K562 (cell line): ENCODE measurements around the gene ELFN2. TPM values are rescaled to one million over a fixed set of nuclear protein-coding genes. Genes with fewer than 3 reads are reported as not detected.

Source experiments
- ATAC-seq: fragments of 200-7000 bp; cut with Tn5 transposase; 3 replicates; pipeline ENCODE4 v1.9.1; 2020; ENCODE audit warnings: moderate library complexity
- BruUV-seq: library from RNA; stranded (reverse); fragments of 400-500 nt; replicated peaks from 2 replicates; lab custom pipeline; 2021; lab: Mats Ljungman, UMichigan
- CTCF ChIA-PET: fragments of 300-600 bp; formaldehyde crosslinking; extraction: SDS; loops from one replicate; lab custom pipeline; 2021; ENCODE audit warnings: low intra/inter-chr PET ratio; lab: Yijun Ruan, JAX
- POLR2A ChIA-PET: fragments of 300-600, 350-650 bp; sonication (Branson Sonifier 250); formaldehyde crosslinking; extraction: SDS; loops from one replicate; lab custom pipeline; 2021; ENCODE audit warnings: antibody characterized with exemption, inconsistent platforms; lab: Yijun Ruan, JAX
- DNase-seq, 4 experiments: peaks; one replicate each; pipeline versions ENCODE4 v3.0.0 to v3.0.0-alpha.2; 2011 to 2018; ENCODE audit warnings: low spot score in 3 of 4, mixed read lengths in 3 of 4; ENCODE audit errors: extremely low read depth in 1 of 4
- FAIRE-seq: peaks from 2 replicates; lab custom pipeline; 2011; peaks lifted over from hg19 to GRCh38; lab: Jason Lieb, UNC
- H2AFZ ChIP-seq: 2 replicates; pipeline ENCODE4 v1.6.0; 2011; ENCODE audit warnings: low read depth, low read length, control low read depth, inconsistent platforms
- H3K27ac ChIP-seq: fragments of 200-600 bp; 3 replicates; pipeline ENCODE4 v1.8.0; 2011; ENCODE audit warnings: low read depth, mild to moderate bottlenecking, control low read depth, inconsistent platforms, low read length, moderate library complexity, mixed read lengths; ENCODE audit errors: extremely low read depth
- H3K27me3 ChIP-seq, 2 experiments: fragments of 300-600 bp in 1 of 2; 2 replicates in 1 of 2; 3 replicates in 1 of 2; pipeline versions ENCODE4 v1.6.0 to v1.8.0; 2011; ENCODE audit warnings: inconsistent platforms in 2 of 2, low read length in 2 of 2, mild to moderate bottlenecking in 1 of 2, mixed read lengths in 1 of 2, moderate library complexity in 1 of 2; ENCODE audit not compliant: control insufficient read depth in 2 of 2, insufficient read depth in 2 of 2
- H3K36me3 ChIP-seq: fragments of 300-600 bp; 3 replicates; pipeline ENCODE4 v1.8.0; 2011; ENCODE audit warnings: mild to moderate bottlenecking, low read length, inconsistent platforms; ENCODE audit not compliant: control insufficient read depth, insufficient read depth
- H3K4me1 ChIP-seq, 2 experiments: fragments of 200-600 bp in 1 of 2; replicated peaks in 1 of 2; 2 replicates in 1 of 2; 3 replicates in 1 of 2; pipeline versions ENCODE4 v1.5.1 to v1.8.0; 2011; ENCODE audit warnings: inconsistent platforms in 2 of 2, low read length in 2 of 2, mild to moderate bottlenecking in 1 of 2, mixed read lengths in 1 of 2, moderate library complexity in 1 of 2; ENCODE audit not compliant: control insufficient read depth in 2 of 2, insufficient read depth in 2 of 2
- H3K4me2 ChIP-seq: 2 replicates; pipeline ENCODE4 v1.6.1; 2011; ENCODE audit warnings: low read length, control low read depth, inconsistent platforms, mixed read lengths; ENCODE audit not compliant: insufficient read depth
- H3K4me3 ChIP-seq: fragments of 200-600 bp; sonication (generic), shearing (Covaris generic); 2 replicates; pipeline ENCODE4 v1.5.1; 2016; ENCODE audit warnings: control low read depth, inconsistent platforms
- H3K79me2 ChIP-seq: fragments of 200-600 bp; 3 replicates; pipeline ENCODE4 v1.8.0; 2011; ENCODE audit warnings: low read length, inconsistent platforms; ENCODE audit not compliant: control insufficient read depth, insufficient read depth
- H3K9ac ChIP-seq, 2 experiments: 2 replicates each; pipeline versions ENCODE4 v1.6.0 to v1.6.1; 2011; ENCODE audit warnings: low read depth in 2 of 2, low read length in 2 of 2, control low read depth in 1 of 2, inconsistent platforms in 1 of 2, mild to moderate bottlenecking in 1 of 2, mixed read lengths in 1 of 2; ENCODE audit not compliant: insufficient read depth in 1 of 2
- H3K9me1 ChIP-seq: one replicate; pipeline ENCODE4 v1.6.0; 2011; ENCODE audit warnings: inconsistent platforms, mild to moderate bottlenecking, low read length, moderate library complexity; ENCODE audit not compliant: control insufficient read depth, insufficient read depth
- H3K9me3 ChIP-seq: replicated peaks from 2 replicates; pipeline ENCODE4 v1.5.1; 2011; ENCODE audit warnings: low read depth, low read length, inconsistent platforms; ENCODE audit not compliant: control insufficient read depth, insufficient read depth
- H4K20me1 ChIP-seq: replicated peaks from 2 replicates; pipeline ENCODE4 v1.6.1; 2011; ENCODE audit warnings: low read length, inconsistent platforms, mixed read lengths; ENCODE audit not compliant: control insufficient read depth, insufficient read depth
- ADNP ChIP-seq: fragments of 200-800 bp; sonication (Bioruptor generic); IDR thresholded peaks from 2 replicates; pipeline ENCODE4 v1.6.1; 2016; ENCODE audit warnings: missing genetic modification characterization, missing compliant biosample characterization
- CBX5 ChIP-seq: IDR thresholded peaks from 2 replicates; pipeline ENCODE4 v1.6.1; 2014; ENCODE audit warnings: low read depth, borderline replicate concordance
- FIP1L1 ChIP-seq: fragments of 200-400 bp; formaldehyde crosslinking; IDR thresholded peaks from 2 replicates; pipeline ENCODE4 v1.6.1; 2018; ENCODE audit warnings: mild to moderate bottlenecking, low read depth, low read length; ENCODE audit not compliant: poor library complexity, severe bottlenecking
- GTF2E2 ChIP-seq: fragments of 200-800 bp; sonication (Bioruptor generic); IDR thresholded peaks from 2 replicates; pipeline ENCODE4 v1.6.1; 2016; ENCODE audit warnings: missing genetic modification characterization, missing compliant biosample characterization
- HMG20A ChIP-seq: fragments of 450-650 bp; formaldehyde crosslinking; conservative IDR thresholded peaks from 2 replicates; pipeline ENCODE4 v1.4.0; 2020; ENCODE audit warnings: mild to moderate bottlenecking, mixed read lengths
- KHSRP ChIP-seq: fragments of 450-650 bp; IDR thresholded peaks from 2 replicates; pipeline ENCODE4 v1.6.1; 2017
- NFATC3 ChIP-seq: fragments of 450-650 bp; IDR thresholded peaks from 2 replicates; pipeline ENCODE4 v1.6.1; 2017; ENCODE audit warnings: mild to moderate bottlenecking
- NFIC ChIP-seq: fragments of 450-650 bp; IDR thresholded peaks from 2 replicates; pipeline ENCODE4 v1.6.1; 2017; ENCODE audit warnings: mild to moderate bottlenecking, inconsistent platforms
- POLR2AphosphoS2 ChIP-seq: IDR thresholded peaks from 2 replicates; pipeline ENCODE4 v1.6.1; 2012; ENCODE audit warnings: low read length, improper control_type of control experiment
- SMAD3 ChIP-seq: fragments of 450-650 bp; formaldehyde crosslinking; conservative IDR thresholded peaks from 2 replicates; pipeline ENCODE4 v1.4.0; 2020; ENCODE audit warnings: mild to moderate bottlenecking
- ZNF134 ChIP-seq: fragments of 250-450 bp; sonication (Bioruptor Pico); conservative IDR thresholded peaks from 2 replicates; pipeline ENCODE4 v1.4.0; 2020
- ZNF282 ChIP-seq: sonication (generic); formaldehyde crosslinking; IDR thresholded peaks from 2 replicates; pipeline ENCODE4 v1.8.1; 2023; ENCODE audit warnings: missing genetic modification reagents
- ZNF354B ChIP-seq: fragments of 250-450 bp; sonication (Bioruptor Pico); IDR thresholded peaks from 2 replicates; pipeline ENCODE4 v1.4.0; 2020
- ZNF76 ChIP-seq: fragments of 250-450 bp; sonication (Bioruptor Pico); IDR thresholded peaks from 2 replicates; pipeline ENCODE4 v1.4.0; 2020; ENCODE audit warnings: mild to moderate bottlenecking, moderate library complexity, borderline replicate concordance
- WGBS: fragments of 100-300 bp; shearing (Covaris generic); methylation state at CpG from one replicate; pipeline ENCODE4 v1.1.6; 2016; ENCODE audit warnings: low coverage, mixed read lengths; ENCODE audit not compliant: insufficient coverage; ENCODE audit errors: missing lambda C conversion rate; 5-methylcytosine and 5-hydroxymethylcytosine counted together
- in situ Hi-C: fragments of 300-500 bp; cut with MboI; formaldehyde crosslinking; loops from 4 replicates; pipeline ENCODE4 v1.15.0; 2018; ENCODE audit warnings: inconsistent platforms, mixed read lengths
- intact Hi-C: fragments of 100-400 bp; cut with micrococcal nuclease; formaldehyde crosslinking; loops from 2 replicates; pipeline ENCODE4 v1.14.2; 2022
- polyA plus RNA-seq, 8 experiments: library from polyadenylated mRNA; depleted of rRNA in 4 of 8; stranded (reverse) in 5 of 8; unstranded in 3 of 8; fragments of >200 nt; fragmentation: Nextera tagmentation in 2 of 8; fragmentation: Illumina TruSeq in 1 of 8; extraction: Ambion mirVana in 2 of 8; extraction: Trizol in 1 of 8; gene quantifications; 2 replicates each; pipeline versions ENCODE4 v1.2.1 to v1.2.3, GENCODE V29; 2011 to 2014; ENCODE audit warnings: inconsistent platforms in 1 of 8, missing spikeins in 1 of 8
- total RNA-seq, 7 experiments: library from RNA; depleted of rRNA in 6 of 7; stranded (reverse); fragments of >200 nt in 6 of 7; fragmentation: Illumina TruSeq in 2 of 7; extraction: Trizol in 2 of 7; gene quantifications; 2 replicates each; pipeline versions ENCODE4 v1.2.1 to v1.2.3, GENCODE V29; 2011 to 2021; ENCODE audit warnings: low replicate concordance in 1 of 7
- TF ChIP-seq, protein P1 (sequence below), 3 experiments: fragments of 200-800 bp in 1 of 3; sonication (Bioruptor generic) in 1 of 3; sonication (generic) in 1 of 3; formaldehyde crosslinking in 1 of 3; IDR thresholded peaks; 2 replicates each; pipeline versions ENCODE4 v1.6.1 to v1.8.0; 2016 to 2022; ENCODE audit warnings: mild to moderate bottlenecking in 2 of 3, missing compliant biosample characterization in 2 of 3, missing genetic modification characterization in 2 of 3, missing genetic modification reagents in 1 of 3
- TF ChIP-seq, protein P2 (sequence below), 3 experiments: IDR thresholded peaks in 2 of 3; conservative IDR thresholded peaks in 1 of 3; 2 replicates each; pipeline ENCODE4 v1.5.1; 2011 to 2012; ENCODE audit warnings: low read length in 3 of 3, mild to moderate bottlenecking in 3 of 3, control low read depth in 2 of 3, improper control_type of control experiment in 1 of 3, inconsistent platforms in 1 of 3, low read depth in 1 of 3, mixed read lengths in 1 of 3, moderate library complexity in 1 of 3; ENCODE audit not compliant: insufficient read depth in 2 of 3
- TF ChIP-seq, protein P3 (sequence below): sonication (generic); formaldehyde crosslinking; IDR thresholded peaks from 2 replicates; pipeline ENCODE4 v1.8.0; 2022; ENCODE audit warnings: missing genetic modification reagents, mild to moderate bottlenecking, moderate library complexity, borderline replicate concordance
- TF ChIP-seq, protein P4 (sequence below): IDR thresholded peaks from 2 replicates; pipeline ENCODE4 v1.6.1; 2012; ENCODE audit warnings: low read depth, low read length, improper control_type of control experiment, borderline replicate concordance

The ELFN2 gene
- total and polyA plus RNA-seq, 9 of the 15 experiments (the other 6 are each of a cell fraction or from before 2014, with no cell fraction given), result not detected

DNA sequence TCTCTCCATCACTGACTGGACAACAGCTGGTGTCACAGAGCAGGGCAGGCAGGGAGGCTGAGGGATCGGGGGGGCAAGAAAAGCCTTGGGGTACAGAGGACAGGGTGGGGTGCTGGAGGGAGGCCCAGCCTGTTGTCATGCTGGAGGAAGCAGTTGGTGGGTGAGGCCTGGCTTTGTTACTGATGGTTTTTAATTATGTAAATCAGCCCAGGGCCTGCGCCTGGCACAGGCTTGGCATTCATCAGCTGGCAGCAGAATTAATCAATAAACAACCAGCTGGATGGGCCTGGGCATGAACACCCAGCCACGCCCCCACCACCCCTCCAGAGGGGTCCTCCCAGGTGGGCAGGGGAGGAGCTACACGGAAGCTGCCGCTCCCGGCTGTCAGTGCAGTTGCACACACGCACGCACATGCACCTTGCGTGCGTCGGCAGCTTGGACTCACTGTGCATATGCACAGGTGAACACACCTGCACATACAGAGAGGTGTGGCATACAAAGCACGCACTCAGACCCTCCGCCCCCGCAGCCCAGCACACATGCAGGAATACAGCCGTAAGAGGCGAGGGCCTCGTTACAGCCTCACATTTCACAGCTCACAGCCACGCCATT is 21.3 kb upstream of the ELFN2 start:
- Histone ChIP-seq H3K9me1 (no peaks in the 10 kb centered on the region), H2AFZ (no peak overlapping the region), H3K27ac (no peak overlapping the region), H3K4me2 (no peak overlapping the region), H4K20me1 (no peaks in the 10 kb centered on the region), H3K9me3 (no peaks in the 10 kb centered on the region), H3K79me2 (no peaks in the 10 kb centered on the region), H3K4me3 (no peak overlapping the region), H3K9ac (no peak overlapping the region), H3K27me3 (peaks cover 0 to 41% of the 10 kb centered on the region in 2 experiments; a peak in 3 of 5 replicates), H3K36me3 (no peaks in the 10 kb centered on the region), H3K4me1 (no peaks in the 10 kb centered on the region)
- intact Hi-C loops (no loop called here), in situ Hi-C loops (no loop called here)
- ATAC-seq (no peak), DNase-seq (no peak), FAIRE-seq (no peak)
- CTCF ChIA-PET, result no interaction called here
- no TSS peak for BruUV-seq
- 4% methylated on average over 17 of the region's 18 CpGs for WGBS
- POLR2A ChIA-PET, result interaction anchor here (0.6 to 1.0 kb wide), 2 partner anchors 136 to 325 kb away, joined by 3 read pairs; no protein-coding TSS in a partner anchor
- no peak for TF ChIP-seq NFATC3
- TF ChIP-seq KHSRP, result no peak
- TF ChIP-seq, protein P1, sequence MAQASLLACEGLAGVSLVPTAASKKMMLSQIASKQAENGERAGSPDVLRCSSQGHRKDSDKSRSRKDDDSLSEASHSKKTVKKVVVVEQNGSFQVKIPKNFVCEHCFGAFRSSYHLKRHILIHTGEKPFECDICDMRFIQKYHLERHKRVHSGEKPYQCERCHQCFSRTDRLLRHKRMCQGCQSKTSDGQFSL (CRISPR knock-in tag; IDR thresholded peaks at IDR 0.05), result no peak
- TF ChIP-seq, protein P1 (tag; IDR thresholded peaks at IDR 0.05), result no peak
- TF ChIP-seq SMAD3, result no peak
- TF ChIP-seq ZNF134, result no peak
- TF ChIP-seq POLR2AphosphoS2, result no peak
- TF ChIP-seq CBX5, result no peak
- no peak for TF ChIP-seq HMG20A (CRISPR knock-in tag)
- TF ChIP-seq, protein P2, sequence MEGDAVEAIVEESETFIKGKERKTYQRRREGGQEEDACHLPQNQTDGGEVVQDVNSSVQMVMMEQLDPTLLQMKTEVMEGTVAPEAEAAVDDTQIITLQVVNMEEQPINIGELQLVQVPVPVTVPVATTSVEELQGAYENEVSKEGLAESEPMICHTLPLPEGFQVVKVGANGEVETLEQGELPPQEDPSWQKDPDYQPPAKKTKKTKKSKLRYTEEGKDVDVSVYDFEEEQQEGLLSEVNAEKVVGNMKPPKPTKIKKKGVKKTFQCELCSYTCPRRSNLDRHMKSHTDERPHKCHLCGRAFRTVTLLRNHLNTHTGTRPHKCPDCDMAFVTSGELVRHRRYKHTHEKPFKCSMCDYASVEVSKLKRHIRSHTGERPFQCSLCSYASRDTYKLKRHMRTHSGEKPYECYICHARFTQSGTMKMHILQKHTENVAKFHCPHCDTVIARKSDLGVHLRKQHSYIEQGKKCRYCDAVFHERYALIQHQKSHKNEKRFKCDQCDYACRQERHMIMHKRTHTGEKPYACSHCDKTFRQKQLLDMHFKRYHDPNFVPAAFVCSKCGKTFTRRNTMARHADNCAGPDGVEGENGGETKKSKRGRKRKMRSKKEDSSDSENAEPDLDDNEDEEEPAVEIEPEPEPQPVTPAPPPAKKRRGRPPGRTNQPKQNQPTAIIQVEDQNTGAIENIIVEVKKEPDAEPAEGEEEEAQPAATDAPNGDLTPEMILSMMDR (IDR thresholded peaks at IDR 0.05 in 2 of 3, conservative IDR thresholded peaks at IDR 0.05 in 1 of 3; ENCODE audit: insufficient read depth in 2 of 3, low read depth in 1 of 3, low read length in 3 of 3), result no peak
- TF ChIP-seq, protein P3, sequence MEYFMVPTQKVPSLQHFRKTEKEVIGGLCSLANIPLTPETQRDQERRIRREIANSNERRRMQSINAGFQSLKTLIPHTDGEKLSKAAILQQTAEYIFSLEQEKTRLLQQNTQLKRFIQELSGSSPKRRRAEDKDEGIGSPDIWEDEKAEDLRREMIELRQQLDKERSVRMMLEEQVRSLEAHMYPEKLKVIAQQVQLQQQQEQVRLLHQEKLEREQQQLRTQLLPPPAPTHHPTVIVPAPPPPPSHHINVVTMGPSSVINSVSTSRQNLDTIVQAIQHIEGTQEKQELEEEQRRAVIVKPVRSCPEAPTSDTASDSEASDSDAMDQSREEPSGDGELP, result no peak
- no peak for TF ChIP-seq ZNF282 (CRISPR knock-in tag)
- no peak for TF ChIP-seq GTF2E2 (tag)
- no peak for TF ChIP-seq ZNF76
- TF ChIP-seq, protein P4, sequence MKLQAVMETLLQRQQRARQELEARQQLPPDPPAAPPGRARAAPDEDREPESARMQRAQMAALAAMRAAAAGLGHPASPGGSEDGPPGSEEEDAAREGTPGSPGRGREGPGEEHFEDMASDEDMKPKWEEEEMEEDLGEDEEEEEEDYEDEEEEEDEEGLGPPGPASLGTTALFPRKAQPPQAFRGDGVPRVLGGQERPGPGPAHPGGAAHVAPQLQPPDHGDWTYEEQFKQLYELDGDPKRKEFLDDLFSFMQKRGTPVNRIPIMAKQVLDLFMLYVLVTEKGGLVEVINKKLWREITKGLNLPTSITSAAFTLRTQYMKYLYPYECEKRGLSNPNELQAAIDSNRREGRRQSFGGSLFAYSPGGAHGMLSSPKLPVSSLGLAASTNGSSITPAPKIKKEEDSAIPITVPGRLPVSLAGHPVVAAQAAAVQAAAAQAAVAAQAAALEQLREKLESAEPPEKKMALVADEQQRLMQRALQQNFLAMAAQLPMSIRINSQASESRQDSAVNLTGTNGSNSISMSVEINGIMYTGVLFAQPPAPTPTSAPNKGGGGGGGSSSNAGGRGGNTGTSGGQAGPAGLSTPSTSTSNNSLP, result no peak
- TF ChIP-seq ZNF354B (CRISPR knock-in tag), result no peak
- no peak for TF ChIP-seq NFIC
- TF ChIP-seq FIP1L1, result no peak
- TF ChIP-seq ADNP, result no peak
